ENCODE results near the gene NEU3.

GRCh38 chr11:75056814-75057213 lies 68.1 kb downstream of the NEU3 start:
- TF ChIP-seq CTCF (IDR thresholded peaks at IDR 0.05) (no peak), POLR2AphosphoS5 (IDR thresholded peaks at IDR 0.05) (no peak), POLR2A (IDR thresholded peaks at IDR 0.05) (no peak)

Measured in prostate gland (tissue), 2 donors.